ENCODE data around the gene SAPCD1.
"Not testable (repeated sequence)": the region's sequence is repeated elsewhere in the genome, so short reads cannot be mapped to it uniquely, and the experiment has no call there.

Gene SAPCD1

DNA sequence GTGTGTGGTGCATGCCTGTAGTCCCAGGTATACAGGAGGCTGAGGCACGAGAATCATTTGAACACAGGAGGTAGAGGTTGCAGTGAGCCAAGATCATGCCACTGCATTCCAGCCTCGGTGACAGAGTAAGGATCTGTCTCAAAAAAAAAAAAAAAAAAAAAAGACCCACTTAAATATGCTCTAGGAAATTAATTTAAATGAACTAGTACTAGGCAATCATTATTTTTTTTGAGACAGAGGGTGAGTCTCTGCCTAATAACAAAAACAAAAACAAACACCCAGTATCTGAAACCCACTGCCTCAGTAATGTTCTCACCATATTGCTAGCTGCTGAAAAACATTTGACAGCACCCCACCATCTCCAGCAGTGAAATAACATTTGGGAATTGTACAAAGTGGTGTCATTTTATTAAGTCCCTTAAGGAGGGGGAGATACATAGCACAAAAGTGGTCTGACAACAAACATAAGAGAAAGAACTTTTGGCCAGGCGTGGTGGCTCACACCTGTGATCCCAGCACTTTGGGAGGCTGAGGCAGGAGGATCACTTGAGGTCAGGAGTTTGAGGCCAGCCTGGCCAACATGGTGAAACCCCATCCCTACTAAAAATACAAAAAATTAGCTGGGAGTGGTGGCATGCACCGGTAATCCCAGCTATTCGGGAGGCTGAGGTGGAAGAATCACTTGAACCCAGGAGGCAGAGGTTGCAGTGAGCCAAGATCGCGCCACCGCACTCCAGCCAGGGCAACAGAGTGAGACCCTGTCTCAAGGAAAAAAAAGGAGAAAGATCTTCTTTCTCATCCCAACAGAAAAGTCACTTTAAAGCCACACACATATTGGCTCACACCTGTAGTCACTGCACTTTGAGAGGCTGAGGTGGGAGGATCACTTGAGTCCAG lies 38.8 kb downstream of the SAPCD1 start:
- DNase-seq (ENCODE audit: low read depth) = not testable (repeated sequence)

GRCh38 chr6:31805939-31806469 lies 43.5 kb downstream of the SAPCD1 start:
- DNase-seq (ENCODE audit: low read depth) = peak; percentile 6

GRCh38 chr6:31806470-31807272 lies 44.2 kb downstream of the SAPCD1 start, which contains the start of gene LSM2:
TSS of gene LSM2 (minus strand) at chr6:31806966. CDS start at chr6:31806757, 209 bp downstream.
- peak; percentile 97 for DNase-seq (ENCODE audit: low read depth)

GRCh38 chr6:31808599-31808998 lies 46.1 kb downstream of the SAPCD1 start:
- DNase-seq (ENCODE audit: low read depth) = not testable (repeated sequence)

DNA sequence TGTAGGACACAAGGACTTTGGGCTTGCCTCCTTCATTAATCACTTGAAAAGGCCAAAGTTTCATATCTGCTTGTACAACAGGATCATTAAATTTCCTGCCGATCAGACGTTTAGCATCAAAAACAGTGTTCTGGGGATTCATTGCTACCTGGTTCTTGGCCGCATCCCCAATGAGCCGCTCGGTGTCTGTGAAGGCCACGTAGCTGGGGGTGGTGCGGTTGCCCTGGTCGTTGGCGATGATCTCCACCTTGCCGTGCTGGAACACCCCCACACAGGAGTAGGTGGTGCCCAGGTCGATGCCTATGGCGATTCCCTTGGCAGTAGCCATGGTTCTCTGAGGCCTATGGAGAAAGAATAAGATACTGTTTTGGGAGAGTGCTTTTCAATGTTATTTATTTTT lies 49.2 kb downstream of the SAPCD1 start:
- DNase-seq (ENCODE audit: low read depth) = no peak

DNA sequence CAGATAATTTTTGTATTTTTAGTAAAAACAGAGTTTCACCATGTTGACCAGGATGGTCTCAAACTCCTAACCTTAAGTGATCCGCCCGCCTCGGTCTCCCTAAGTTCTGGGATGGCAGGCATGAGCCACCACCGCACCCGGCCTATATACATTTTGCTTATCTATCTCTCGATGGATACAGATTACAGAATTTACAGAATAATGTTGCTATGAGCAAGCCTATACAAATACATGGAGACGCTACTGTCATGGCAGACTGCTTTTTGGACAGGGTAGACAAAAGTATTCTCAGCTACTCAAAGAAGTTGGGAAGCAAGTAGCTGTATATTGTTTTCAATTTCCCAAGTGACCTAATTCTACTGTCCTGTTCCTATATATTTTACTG lies 51.0 kb downstream of the SAPCD1 start:
- no peak for DNase-seq (ENCODE audit: low read depth)

All from activated T-cell treated with anti-CD3 and anti-CD28 coated beads for 24 hours (primary cell).